Pancreas (tissue), 10 donors: ENCODE results near the gene ARHGEF17. TPM values are rescaled to one million over a fixed set of nuclear protein-coding genes. Genes with fewer than 3 reads are reported as not detected.
A peak's percentile ranks its signal among the peaks of the same experiment; 100 is the strongest.

Experiments used
- ATAC-seq, 4 donors: fragments of 200-7000 bp; cut with Tn5 transposase; one replicate each; pipeline versions ENCODE4 v1.8.0 to v1.9.1; 2020; ENCODE audit warnings: mild to moderate bottlenecking in 4 of 4, moderate library complexity in 4 of 4
- DNase-seq, 6 donors: peaks; one replicate each; pipeline ENCODE4 v3.0.0-alpha.2; 2020
- FAIRE-seq: peaks from 2 replicates; lab custom pipeline; 2012; peaks lifted over from hg19 to GRCh38; lab: Jason Lieb, UNC
- H3K27ac ChIP-seq, 4 donors: fragments of 200-600 bp; sonication (generic); 1 replicate in 3 of 4; 2 replicates in 1 of 4; pipeline versions ENCODE4 v1.5.0 to v1.8.0; 2020
- H3K27me3 ChIP-seq, 4 donors: fragments of 200-600 bp; one replicate each; pipeline ENCODE4 v1.8.0; 2021
- H3K36me3 ChIP-seq, 3 donors: fragments of 200-600 bp; sonication (generic) in 1 of 3; one replicate each; pipeline versions ENCODE4 v1.5.0 to v1.8.0; 2020 to 2021
- H3K4me1 ChIP-seq, 3 donors: fragments of 200-600 bp; one replicate each; pipeline ENCODE4 v1.8.0; 2021
- H3K4me3 ChIP-seq, 4 donors: fragments of 200-600 bp; sonication (generic) in 2 of 4; one replicate each; pipeline versions ENCODE4 v1.5.0 to v1.8.0; 2020 to 2021
- H3K9me3 ChIP-seq, 4 donors: fragments of 200-600 bp; one replicate each; pipeline ENCODE4 v1.8.0; 2021
- WGBS, 2 donors: extraction: QIAGEN DNeasy Blood & Tissue Kit; methylation state at CpG; one replicate each; pipeline ENCODE4 v1.1.7; 2013; 5-methylcytosine and 5-hydroxymethylcytosine counted together
- intact Hi-C, 3 donors: fragments of 100-400 bp; cut with DNase I; formaldehyde crosslinking; loops; one replicate each; pipeline versions ENCODE4 v1.11.1 to v1.14.2; 2022
- polyA plus RNA-seq, 2 donors: library from polyadenylated mRNA; stranded (reverse); fragments of 200-250 nt; gene quantifications; one replicate each; pipeline ENCODE4 v1.2.3, GENCODE V29; 2013
- total RNA-seq, 6 donors: library from RNA; stranded (reverse); fragmentation: NEBNext Ultra II Directional in 4 of 6; extraction: Animal tissue kit (Norgen Biotek cat#: 25700) in 4 of 6; gene quantifications; one replicate each; pipeline versions ENCODE4 v1.2.1 to v1.2.4, GENCODE V29; 2021 to 2023
- TF ChIP-seq, protein P1 (sequence below), 4 donors: fragments of 200-600 bp; sonication (generic) in 3 of 4; IDR thresholded peaks; one replicate each; pipeline versions ENCODE4 v1.5.0 to v1.8.0; 2021; ENCODE audit warnings: antibody characterized with exemption in 4 of 4
- donor health status: healthy with polysubstance abuse.
- donor health status: DM: no; HTN: no; CAD: no; lungs with moderate emphysema.
- donor health status: DM: no; HTN: no; CAD: no.
- donor health status: control.
- donor health status: control.
- donor health status: Bipolar disorder and iron deficiency.
- donor health status: DM: yes; HTN: yes; CAD: no.
- donor health status: DM: no; HTN: no; CAD: no.
- donor health status: DM: no; HTN: no; CAD: no.
- donor health status: DM: yes; HTN: yes; CAD: no.

The ARHGEF17 gene
- total and polyA plus RNA-seq, 8 donors = 7.0 to 24.0 (median 10.4) TPM

DNA sequence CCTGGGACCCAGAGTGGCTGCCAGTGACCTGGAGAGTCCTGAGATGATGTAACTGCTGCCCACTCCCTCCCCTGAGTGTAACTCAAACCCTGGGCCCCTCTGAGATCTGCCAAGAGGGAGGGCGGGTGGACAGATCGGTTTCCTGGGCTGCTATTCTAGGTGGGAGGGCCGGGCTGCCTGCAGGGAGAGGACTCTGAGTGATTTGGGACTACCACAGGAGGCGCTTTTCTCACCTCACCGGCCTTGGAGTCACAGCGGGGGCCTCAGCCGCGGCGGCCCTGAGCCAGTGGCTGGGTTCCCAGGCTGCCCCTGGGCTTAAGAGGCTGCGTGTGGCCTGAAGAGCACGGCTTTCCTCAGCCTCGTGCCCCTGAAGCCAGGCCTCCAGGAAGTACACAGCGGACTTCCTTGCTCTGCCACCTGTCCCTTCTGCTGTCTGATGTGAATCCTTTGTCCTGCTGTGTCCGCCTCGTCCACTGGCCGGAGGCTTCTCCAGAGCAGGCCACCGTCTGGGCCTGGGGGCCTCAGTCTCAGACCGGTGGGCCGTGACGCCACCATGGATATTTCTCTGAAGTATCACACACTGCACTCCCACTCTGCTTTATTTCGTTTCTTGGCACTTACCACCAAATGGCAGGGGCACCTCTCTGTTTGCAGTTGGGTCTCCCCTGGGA is 79.7 kb downstream of the ARHGEF17 start:
- Histone ChIP-seq H3K4me1 (peaks cover 0 to 4% (median 0%) of the 10 kb centered on the region in 3 donors), H3K27ac (peak overlapping the region in 2 of 4 donors; percentile 7 to 12), H3K4me3 (no peak overlapping the region), H3K27me3 (no peaks in the 10 kb centered on the region), H3K9me3 (no peaks in the 10 kb centered on the region), H3K36me3 (no peaks in the 10 kb centered on the region)
- TF ChIP-seq, protein P1, sequence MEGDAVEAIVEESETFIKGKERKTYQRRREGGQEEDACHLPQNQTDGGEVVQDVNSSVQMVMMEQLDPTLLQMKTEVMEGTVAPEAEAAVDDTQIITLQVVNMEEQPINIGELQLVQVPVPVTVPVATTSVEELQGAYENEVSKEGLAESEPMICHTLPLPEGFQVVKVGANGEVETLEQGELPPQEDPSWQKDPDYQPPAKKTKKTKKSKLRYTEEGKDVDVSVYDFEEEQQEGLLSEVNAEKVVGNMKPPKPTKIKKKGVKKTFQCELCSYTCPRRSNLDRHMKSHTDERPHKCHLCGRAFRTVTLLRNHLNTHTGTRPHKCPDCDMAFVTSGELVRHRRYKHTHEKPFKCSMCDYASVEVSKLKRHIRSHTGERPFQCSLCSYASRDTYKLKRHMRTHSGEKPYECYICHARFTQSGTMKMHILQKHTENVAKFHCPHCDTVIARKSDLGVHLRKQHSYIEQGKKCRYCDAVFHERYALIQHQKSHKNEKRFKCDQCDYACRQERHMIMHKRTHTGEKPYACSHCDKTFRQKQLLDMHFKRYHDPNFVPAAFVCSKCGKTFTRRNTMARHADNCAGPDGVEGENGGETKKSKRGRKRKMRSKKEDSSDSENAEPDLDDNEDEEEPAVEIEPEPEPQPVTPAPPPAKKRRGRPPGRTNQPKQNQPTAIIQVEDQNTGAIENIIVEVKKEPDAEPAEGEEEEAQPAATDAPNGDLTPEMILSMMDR (IDR thresholded peaks at IDR 0.05) = no peak
- no peak for DNase-seq
- intact Hi-C loops = no loop called here
- no peak for ATAC-seq
- WGBS, 2 donors = 85 to 90% methylated on average over 21 of the region's 21 CpGs
- FAIRE-seq = no peak

DNA sequence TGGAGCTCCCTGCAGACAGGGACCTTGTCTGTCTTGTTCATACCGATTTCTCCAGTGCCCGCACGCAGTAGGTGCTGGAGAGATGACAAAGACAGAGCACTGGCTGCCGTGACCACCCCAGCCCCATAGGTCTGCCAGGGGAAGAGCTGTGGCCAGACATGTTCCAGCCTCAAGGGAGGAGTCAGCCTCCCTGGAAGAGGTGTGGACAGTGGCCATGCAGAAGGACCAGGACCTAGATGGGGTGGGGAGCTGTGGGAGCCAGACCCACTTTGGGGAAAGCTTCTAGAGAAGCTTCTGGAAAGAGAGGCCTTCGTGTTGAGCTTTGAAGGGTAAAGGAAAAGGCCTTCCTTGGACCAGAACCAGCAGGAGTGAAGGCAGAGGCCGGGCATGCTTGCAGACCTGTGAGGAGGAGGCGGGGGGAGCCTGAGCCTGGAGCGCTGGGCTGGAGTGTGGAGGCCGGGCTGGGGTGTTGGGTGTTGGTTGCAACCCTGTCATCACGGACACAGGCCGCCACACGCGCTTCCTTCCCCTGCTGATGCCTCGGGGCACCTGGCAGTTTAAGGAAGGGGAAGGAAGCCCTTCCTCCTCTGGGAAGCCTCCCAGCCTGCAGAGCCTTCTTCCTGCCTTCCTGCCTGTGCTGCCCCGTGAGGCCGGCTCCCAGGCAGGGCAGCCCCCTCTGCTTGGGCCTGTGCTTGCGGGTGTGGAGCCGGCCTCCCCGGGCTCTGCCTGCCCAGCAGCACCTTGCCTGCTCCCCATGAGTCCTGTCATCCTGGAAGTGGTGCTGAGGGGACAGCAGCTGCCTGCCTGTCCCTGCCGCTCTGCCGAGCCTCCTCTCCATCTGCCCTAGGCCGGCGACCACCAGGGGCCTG is 80.4 kb downstream of the ARHGEF17 start:
- H3K4me3 ChIP-seq = no peak overlapping the region
- ATAC-seq = peak in 2 of 4 donors; percentile 6 to 13
- no peak for FAIRE-seq
- DNase-seq = no peak
- no peaks in the 10 kb centered on the region for H3K9me3 ChIP-seq
- H3K36me3 ChIP-seq = no peaks in the 10 kb centered on the region
- H3K4me1 ChIP-seq = peaks cover 0 to 3% (median 0%) of the 10 kb centered on the region in 3 donors
- no peaks in the 10 kb centered on the region for H3K27me3 ChIP-seq
- intact Hi-C loops = no loop called here
- TF ChIP-seq, protein P1 (IDR thresholded peaks at IDR 0.05) = no peak
- WGBS, 2 donors = 86 to 88% methylated on average over 23 of the region's 23 CpGs
- peak overlapping the region in 2 of 4 donors; percentile 7 to 33 for H3K27ac ChIP-seq

- no peak for ATAC-seq
- H3K9me3 ChIP-seq = no peaks in the 10 kb centered on the region
- no peak for DNase-seq
- TF ChIP-seq, protein P1 (IDR thresholded peaks at IDR 0.05) = no peak
- H3K4me1 ChIP-seq = no peaks in the 10 kb centered on the region
- H3K36me3 ChIP-seq = no peaks in the 10 kb centered on the region
- H3K27me3 ChIP-seq = no peaks in the 10 kb centered on the region
- FAIRE-seq = no peak
- WGBS, 2 donors = 80 to 92% methylated on average over 6 of the region's 6 CpGs
- intact Hi-C loops = no loop called here
- H3K4me3 ChIP-seq = no peak overlapping the region
- no peak overlapping the region for H3K27ac ChIP-seq
Measured at GRCh38 chr11:73389134-73389525, 81.1 kb downstream of the ARHGEF17 start.

GRCh38 chr11:73389916-73390315 is 81.8 kb downstream of the ARHGEF17 start:
- Histone ChIP-seq H3K36me3 (no peaks in the 10 kb centered on the region), H3K9me3 (no peaks in the 10 kb centered on the region), H3K4me3 (no peak overlapping the region), H3K27me3 (no peaks in the 10 kb centered on the region), H3K27ac (no peak overlapping the region), H3K4me1 (no peaks in the 10 kb centered on the region)
- FAIRE-seq (no peak), ATAC-seq (peak in 1 of 4 donors; percentile 29), DNase-seq (no peak)
- TF ChIP-seq, protein P1 (IDR thresholded peaks at IDR 0.05) = no peak
- 59 to 70% methylated on average over 7 of the region's 7 CpGs for WGBS, 2 donors
- intact Hi-C loops = loop anchor here in 2 of 3 donors (5.0 to 10.0 kb wide), 4 partner anchors 33 to 265 kb away; no protein-coding TSS in a partner anchor
